ENCODE measurements around the gene CLTB.
"Not testable (repeated sequence)": the region's sequence is repeated elsewhere in the genome, so short reads cannot be mapped to it uniquely, and the experiment has no call there.

Gene CLTB

GRCh38 chr5:176426876-176427275 lies 10.5 kb upstream of the CLTB start:
- no peak for DNase-seq

- DNase-seq: no peak
Measured at GRCh38 chr5:176425791-176426190, 9.5 kb upstream of the CLTB start.

DNA sequence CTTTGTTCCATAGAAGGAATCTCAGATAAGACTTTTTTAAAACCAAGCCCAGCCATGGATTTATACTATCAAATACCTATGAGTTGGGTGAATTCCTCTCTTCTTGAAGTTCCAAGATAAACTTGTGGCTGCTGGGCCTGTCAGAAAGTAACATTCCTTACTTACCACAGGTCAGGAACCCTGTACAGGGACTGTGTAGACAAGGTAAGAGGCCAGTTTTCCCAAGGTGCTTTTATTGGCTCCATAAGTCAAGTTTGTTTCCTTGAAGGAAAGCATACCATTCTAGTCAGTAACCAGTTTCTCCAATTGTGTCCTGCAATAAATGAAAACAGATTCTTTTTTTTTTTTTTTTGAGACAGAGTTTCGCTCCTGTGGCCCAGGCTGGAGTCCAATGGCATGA lies 8.8 kb upstream of the CLTB start:
- DNase-seq: no peak

- no peak for DNase-seq
Measured at GRCh38 chr5:176424181-176424580, 7.8 kb upstream of the CLTB start.

GRCh38 chr5:176420972-176421544 lies 4.7 kb upstream of the CLTB start:
- no peak for DNase-seq

DNA sequence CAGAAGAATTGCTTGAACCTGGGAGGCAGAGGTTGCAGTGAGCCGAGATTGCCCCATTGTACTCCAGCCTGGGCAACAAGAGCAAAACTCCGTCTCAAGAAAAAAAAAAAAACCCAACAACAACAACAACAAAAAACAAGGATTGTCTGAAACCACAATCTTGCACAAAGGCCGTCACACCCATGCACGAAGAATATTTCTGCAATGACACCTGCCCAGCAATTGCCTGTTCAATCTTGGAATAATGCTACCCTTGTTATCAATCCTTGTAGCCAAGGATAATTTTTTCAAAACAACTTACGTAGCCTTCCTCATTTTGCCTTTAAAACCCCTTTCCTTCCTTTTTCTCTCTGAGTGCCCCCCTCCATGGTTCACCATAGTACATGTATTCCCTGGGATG lies 3.7 kb upstream of the CLTB start:
- no peak for DNase-seq

DNA sequence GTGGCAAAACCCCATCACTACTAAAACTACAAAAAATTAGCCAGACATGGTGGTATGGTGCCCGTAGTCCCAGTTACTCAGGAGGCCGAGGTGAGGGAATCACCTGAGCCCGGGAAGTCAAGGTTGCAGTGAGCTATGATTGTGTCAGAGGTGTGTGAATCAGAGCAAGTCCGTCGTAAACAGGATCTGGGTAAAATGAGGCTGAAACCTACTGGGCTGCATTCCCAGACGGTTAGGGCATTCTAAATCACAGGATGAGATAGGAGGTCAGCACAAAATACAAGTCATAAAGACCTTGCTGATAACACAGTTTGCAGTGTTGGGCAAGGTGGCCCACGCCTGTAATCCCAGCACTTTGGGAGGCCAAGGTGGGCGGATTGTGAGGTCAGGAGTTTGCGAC lies 1.9 kb upstream of the CLTB start:
- no peak for DNase-seq

DNA sequence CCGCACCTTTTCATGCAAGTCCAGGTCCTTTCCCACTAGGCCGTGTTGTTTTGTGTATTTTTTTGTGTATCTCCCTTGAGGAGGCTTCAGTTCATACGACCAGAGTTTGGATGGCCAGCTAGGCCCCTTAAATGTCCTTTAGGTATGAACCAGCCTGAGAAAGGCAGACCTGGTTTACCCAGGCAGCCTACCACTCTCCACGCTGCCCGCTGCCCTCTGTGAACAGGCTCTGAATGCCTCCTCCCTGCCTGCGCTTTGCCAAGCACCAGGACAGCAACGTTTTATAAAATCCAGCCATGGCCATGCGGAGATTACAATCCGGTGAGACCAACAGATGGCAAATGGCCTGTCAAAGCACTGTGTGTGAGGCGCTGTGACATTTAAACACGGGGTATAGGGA lies 626 bp upstream of the CLTB start:
- no peak for DNase-seq

DNA sequence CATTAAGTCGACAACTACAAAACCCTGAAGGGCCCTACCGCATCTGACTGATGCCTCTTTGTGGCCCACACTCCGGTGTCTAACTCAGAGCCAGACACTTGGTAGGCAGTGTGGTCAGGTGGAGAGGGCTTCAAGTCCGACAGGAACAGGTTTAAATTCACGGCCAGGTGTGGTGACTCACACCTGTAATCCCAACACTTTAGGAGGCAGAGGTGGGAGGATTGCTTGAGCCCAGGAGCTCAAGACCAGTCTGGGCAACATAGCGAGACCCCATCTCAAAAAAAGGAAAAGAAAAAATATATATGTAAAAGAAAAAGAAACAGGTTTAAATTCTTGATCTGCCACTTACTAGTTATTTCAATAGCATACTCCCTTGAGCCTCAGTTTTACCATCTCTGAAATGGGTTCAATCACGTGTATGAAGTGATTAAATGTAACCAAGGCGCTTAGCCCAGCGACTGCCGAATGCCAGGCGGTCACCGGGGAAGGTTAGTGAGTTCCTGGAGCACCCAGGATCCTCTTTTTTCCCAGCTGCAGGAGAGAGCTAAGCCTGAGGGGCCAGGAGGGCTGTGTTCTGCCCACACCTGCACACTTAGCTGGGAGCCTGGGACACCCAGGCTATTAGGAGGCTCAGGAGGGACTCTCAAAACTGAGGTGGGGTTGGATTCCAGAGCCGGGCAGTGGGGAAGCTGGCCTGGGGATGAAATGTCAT lies 943 bp downstream of the CLTB start:
- no peak for DNase-seq

GRCh38 chr5:176414704-176415103 lies 1.6 kb downstream of the CLTB start:
- DNase-seq: no peak

- DNase-seq: no peak
Measured at GRCh38 chr5:176413709-176414191, 2.6 kb downstream of the CLTB start.

DNA sequence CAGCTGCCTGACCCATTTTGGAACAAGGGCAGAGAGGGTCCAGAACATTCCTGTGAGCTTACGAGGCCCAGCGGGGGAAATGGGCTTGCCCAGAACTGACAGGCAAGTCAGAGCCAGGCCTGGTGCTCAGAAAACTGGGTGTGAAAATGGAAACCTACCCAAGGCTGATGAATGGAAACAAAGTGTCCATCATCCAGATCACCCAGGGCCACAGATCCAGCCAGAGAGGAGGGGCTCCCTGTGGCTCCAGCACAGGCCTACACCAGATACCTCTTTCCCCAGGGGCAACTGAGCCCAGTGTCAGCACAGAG lies 3.1 kb downstream of the CLTB start:
- no peak for DNase-seq

DNA sequence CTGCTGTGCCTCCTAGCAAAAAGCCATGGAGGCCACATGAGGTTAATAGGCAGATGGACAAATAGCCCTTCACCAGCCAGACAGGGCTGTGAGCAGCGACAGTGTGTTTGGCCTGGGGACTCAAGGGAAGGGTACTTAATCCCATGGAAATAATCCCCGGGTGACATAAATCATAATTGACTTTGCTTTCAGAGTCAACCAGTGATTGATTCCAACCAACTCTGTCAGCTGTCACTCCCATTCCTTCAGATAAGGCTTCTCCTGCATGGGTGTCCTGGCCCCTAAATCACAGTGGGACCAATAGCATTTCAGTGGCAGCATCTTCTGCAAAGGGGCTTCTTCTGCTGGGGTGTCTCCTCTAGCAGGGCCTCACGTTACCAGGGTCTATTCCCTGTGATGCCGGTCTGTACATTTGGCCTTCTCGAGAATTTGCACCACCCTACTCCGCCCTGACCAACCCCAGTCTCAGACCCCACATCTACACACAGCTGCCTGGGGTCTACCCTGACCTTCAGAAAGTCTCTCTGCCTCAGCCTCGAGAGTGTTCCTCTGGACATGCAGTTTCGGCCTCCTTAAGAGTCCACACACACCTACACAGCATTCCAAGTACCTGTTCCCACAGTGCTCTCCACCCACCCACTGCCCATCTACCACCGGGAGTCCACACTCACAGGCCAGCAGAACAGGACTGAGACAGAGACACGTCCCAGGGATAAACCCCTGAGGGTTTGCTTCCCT lies 3.7 kb downstream of the CLTB start:
- no peak for DNase-seq

DNA sequence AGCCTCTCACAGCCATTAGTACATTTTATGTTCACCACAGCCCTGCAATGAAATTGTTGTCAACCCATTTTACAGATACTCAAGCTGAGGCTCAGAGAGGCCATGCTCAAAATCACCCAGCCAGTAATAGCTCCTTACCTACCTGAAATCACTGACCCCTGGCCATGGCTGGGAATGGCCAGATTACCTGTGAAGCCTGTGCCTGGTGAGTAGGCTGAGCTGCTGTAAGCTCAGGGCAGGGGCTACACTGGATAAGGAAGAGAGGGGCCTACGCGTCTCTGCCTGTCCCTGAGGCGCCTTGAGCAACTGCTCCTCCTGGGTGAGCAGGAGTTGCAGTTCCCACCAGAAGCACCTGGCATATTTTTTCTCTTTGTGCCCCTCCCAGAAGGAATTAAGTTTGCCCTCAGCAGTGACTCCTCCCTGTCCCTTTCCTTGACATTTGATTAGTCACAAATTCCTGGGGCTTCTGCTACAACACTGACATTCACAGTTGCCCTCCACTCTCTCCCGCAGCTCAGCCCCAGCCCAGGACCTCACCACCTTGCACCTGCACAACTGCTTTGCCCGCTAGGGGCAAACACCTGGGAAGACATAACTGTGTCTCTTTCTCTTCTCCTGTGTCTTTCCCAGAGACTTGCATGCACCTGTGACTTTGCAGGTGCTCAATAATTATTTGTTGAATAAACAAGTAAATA lies 5.7 kb downstream of the CLTB start:
- DNase-seq: no peak

GRCh38 chr5:176409765-176410164 lies 6.6 kb downstream of the CLTB start:
- DNase-seq: no peak

- DNase-seq: no peak
Measured at GRCh38 chr5:176408590-176408989, 7.7 kb downstream of the CLTB start.

DNA sequence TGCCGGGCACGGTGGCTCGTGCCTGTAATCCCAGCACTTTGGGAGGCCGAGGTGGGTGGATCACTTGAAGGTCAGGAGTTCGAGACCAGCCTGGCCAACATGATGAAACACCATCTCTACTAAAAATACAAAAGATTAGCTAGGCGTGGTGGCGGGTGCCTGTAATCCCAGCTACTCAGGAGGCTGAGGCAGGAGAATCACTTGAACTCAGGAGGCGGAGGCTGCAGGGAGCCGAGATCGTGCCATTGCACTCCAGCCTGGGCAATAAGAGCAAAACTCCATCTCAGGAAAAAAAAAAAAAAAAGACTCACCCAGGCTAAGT lies 8.1 kb downstream of the CLTB start:
- DNase-seq: not testable (repeated sequence)

- peak; percentile 42 for DNase-seq
Measured at GRCh38 chr5:176407456-176408251, 8.7 kb downstream of the CLTB start.

DNA sequence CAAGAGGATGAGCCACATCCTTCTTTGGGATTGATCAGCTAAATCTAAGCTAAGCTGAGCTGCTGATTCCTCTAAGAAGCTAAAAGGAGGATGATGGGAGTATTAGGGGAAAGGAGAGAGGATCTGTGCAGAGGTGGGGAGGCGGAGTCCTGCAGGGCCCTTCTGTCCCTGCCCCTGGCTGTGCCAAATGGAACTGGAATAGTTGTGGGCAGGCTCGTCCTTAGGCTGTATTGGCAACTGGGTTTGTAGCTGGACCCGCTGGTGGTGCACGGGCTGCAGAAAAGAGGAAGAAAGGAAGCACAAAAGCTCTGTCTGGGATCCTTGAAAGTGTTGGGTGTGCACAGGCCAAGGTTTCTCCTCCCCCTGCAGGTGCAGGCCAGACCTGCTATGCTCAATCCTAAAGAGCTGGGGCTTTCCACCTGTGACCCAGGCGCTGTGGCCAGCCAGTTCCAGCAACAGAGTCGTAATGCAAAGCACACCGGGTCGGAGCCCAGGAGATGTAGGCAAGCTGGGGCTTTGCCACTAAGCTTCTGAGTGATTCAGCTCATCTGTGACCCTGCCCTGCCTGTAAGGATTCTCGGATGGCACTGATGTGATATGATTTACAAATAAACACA lies 9.8 kb downstream of the CLTB start:
- no peak for DNase-seq

- no peak for DNase-seq
Measured at GRCh38 chr5:176405656-176406435, 10.5 kb downstream of the CLTB start.

GRCh38 chr5:176401281-176402205 lies 14.8 kb downstream of the CLTB start:
- DNase-seq: no peak

Measured in right hindlimb (tissue), 1 donor.